GM11168 (cell line): ENCODE data around the gene SMPX.

Experiments
- in situ Hi-C: fragments of 300-500 bp; cut with MboI; formaldehyde crosslinking; loops from one replicate; pipeline ENCODE4 v1.12.0; 2022; ENCODE audit warnings: low sequenced_read_pairs; ENCODE audit not compliant: unreplicated experiment

The SMPX gene

DNA sequence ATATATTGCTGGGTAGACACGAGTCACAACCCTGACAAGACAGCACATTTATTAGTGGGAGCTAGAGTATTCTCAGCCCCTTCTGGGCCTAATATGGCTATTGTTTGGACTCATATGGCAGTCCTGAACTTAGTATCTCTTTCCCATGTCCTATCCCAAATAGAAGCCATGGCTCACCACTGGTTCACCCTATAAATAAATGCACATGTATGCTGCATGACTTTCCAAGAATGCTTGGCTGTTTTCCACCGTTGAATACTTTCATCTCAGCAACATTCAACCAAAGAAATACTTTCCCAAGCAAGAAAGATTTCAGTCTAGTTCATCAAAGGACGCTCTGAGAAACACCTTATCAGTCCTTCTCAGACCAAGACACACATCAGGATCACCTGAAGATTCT is 36.7 kb downstream of the SMPX start:
- in situ Hi-C loops, result no loop called here

- in situ Hi-C loops, result no loop called here
Observed at GRCh38 chrX:21718575-21718974, 39.3 kb downstream of the SMPX start.

GRCh38 chrX:21717802-21718201 is 40.1 kb downstream of the SMPX start:
- in situ Hi-C loops, result no loop called here

DNA sequence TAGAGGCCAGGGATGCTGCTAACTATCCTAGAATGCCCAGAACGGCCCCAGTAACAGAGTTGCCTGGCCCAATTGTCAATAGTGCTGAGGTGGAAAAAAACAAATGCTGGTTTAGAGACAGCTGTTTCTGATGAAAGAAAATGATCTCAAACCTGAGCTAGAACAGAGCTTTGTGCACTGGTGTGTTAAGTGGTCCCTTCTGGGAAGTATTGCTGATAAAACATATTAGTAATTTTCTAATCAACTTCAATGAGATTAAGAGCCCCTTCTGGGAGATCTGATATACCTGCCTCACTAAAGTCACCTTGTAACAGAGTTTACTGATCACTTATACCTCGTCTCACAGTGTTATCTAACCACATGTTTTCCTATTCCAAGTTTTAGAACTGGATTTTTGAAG is 42.1 kb downstream of the SMPX start:
- in situ Hi-C loops, result no loop called here

DNA sequence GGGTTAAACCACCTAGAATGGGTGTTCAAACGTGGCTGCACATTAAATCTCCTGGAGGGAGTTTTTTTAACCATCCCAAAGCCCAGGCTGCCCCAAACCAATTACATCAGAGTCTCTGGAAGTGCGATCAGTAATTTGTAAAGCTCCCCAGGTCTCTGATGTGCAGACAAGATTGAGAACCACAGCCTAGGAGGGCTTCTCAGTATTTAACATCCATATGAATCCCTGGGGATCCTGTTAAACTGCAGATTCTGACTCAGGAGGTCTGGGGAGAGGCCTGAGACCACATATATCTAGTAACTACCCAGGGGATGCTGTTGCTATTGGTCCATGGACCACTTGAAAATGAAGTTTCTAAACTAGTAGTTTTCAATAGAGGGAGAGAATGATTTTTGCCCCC is 42.6 kb downstream of the SMPX start:
- in situ Hi-C loops, result no loop called here

DNA sequence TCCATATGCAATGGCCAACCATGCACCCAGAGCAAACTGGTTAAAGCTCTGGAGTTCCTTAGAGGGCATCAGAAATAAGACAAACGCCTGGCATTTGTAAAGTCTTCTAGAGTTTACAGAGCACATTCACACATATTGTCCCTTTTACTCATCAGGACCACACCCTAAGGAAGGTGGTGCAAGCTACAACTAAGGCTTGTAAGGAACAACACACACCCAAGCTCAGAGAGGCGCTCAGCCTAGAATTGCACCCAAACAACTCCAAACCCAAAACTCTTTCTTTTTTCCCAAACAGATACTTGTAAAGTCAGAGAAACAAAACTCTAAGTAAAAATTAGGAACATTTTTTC is 46.1 kb downstream of the SMPX start:
- in situ Hi-C loops, result no loop called here

DNA sequence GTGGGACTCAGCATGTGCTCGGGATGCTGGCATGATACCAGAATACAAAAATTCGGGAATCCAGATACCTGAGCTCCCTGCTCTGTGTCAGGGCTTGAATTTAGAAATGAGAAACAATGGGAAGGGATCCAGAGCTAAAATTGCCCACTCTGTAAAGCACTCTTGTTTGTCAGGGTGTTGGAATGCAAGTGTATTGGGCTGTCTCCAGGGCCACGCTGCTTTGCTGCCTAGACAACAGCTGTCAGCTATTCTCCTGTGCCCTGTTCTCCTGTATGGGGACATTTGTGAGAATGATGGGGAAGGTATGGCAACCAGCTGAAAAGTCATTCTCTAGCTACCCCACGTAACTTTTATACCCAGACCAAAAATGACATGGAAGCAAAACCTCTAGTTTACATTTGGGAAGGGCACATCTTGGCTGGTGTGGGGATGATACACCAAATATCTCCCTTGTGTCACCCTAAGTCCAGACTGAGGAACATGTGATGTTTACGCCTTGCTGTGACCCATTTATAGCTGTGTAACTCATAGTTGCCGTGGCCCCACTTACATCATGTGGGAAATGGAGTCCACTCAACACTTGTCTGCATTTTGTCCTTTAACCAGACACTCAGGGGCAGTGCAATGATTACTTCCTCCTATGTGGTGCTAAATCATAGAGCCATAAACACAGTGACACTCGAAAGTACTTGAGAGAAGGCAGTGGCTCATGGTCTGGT is 46.6 kb downstream of the SMPX start:
- in situ Hi-C loops, result no loop called here

GRCh38 chrX:21708116-21708515 is 49.8 kb downstream of the SMPX start:
- in situ Hi-C loops, result no loop called here

DNA sequence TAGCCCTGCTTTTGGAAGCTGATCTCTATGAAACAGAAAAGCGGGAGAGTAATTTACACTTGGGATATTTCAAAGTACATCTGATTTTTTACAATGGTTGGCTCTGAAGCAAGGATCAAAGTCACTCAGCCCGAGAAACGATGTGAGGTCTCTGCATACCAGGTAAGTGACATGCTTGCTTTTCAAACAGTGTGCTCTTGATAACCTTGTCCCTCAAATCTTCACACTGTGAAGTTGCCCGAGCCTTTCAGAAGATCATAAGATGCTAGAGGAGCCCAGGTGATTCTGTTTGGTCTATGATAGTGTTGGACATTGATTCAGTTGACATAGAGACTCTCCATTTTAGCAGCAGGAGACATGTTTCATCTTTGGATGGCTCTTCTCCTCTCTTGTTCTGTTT is 52.7 kb downstream of the SMPX start:
- in situ Hi-C loops, result no loop called here

GRCh38 chrX:21702725-21703124 is 55.2 kb downstream of the SMPX start:
- in situ Hi-C loops, result no loop called here

GRCh38 chrX:21700967-21701366 is 56.9 kb downstream of the SMPX start:
- in situ Hi-C loops, result no loop called here

DNA sequence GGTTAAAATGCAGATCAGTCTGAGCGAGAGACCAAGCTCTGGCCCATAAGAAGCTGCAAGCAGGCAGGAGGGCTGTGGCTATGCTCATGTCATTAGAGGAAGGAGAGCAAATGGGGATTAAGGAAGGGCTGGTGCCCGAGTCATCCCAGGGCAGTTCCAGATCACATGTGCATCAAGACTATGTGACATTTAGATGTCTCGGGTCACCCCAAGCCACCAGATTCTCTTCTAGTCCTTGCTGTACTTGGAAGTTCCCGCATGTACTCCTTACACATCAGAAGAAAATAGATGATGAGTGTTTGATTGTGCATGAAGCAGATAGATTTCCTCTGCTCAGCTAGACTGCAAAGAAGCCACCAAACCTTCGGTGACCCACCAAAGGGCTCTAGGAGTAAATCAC is 57.6 kb downstream of the SMPX start:
- in situ Hi-C loops, result no loop called here

DNA sequence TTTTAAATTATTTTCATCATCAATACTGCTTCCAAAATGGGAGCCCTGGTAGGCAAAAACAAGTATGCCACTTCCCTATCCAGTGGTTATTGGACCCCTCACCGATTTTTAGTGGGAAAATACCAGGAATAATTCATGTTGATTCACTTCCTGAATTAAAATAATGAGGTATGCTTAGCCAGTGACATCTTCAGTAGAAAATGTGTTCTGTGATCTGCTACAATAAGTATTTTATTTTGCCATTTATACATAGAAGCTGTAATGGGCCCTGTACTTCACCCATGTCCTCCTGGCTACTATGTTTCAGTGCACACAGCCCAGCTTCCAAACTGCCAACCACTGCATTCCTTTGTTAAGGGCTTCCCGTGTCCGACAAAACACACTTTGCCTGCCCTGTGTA is 58.8 kb downstream of the SMPX start:
- in situ Hi-C loops, result no loop called here

DNA sequence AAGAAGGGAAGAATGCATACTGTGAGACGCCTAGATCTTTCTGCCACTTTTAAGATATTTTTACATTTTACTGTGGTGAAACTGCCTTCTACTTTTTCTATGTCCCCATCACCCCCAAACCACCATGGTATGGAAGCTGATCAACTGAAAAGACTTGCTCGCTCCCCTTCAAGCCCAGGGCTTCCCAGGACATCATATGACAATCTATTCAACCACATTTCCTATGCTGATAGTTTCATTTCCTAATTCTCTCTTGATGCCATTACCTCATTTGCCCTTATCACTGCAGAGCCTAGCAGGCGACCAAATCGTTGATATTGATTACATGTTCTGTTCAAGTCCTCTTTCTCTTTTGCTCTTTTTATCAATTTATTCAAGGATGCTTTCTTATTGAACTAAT is 59.6 kb downstream of the SMPX start:
- in situ Hi-C loops, result no loop called here

DNA sequence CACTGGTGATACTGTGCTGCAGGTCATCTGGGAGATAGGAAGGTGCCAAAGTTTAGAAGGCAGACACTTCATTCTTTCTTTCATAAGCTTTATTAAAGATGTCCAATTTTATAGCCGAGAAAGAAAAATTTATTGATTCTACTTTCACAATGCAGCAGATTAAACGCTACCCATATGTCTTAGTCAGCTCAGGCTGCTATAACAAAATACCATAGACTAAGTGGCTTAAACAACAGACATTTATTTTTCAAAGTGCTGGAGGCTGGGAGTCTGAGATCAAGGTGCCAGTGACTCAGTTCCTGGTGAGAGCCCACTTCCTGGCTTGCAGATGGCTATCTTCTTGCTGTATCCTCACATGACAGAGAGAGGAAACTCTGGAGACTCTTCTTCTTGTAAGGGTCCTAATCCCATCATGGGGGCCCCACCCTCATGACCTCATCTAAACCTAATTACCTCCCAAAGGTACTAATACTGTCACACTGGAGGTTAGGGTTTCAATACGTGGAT is 66.4 kb downstream of the SMPX start:
- in situ Hi-C loops, result no loop called here

- in situ Hi-C loops, result no loop called here
Observed at GRCh38 chrX:21683941-21684340, 74.0 kb downstream of the SMPX start.

DNA sequence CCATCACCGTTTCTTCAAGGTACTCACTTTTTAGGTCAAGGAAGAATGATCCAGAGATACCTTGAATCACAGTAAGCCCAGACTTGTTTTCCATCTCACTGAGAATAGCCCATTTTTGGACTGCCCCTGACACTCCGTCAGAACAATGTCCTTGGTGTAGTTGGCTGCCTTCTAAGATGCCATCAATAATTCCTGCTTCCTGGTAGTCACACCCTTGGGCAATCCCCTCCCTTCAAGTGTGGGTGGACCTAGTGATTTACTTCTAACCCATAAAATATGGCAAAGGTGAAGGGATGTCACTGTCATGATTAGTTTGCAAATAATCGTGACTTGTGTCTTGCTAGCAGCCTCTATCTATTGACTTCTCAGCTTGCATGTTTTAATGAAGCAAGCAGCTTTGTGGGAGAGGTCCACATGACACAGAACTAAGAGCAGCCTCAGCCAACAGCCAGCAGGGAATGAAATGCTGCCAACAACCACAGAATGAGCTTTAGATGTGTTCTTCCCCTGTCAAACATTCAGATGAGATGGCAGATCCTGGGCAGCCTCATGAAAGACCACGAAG is 79.8 kb downstream of the SMPX start:
- in situ Hi-C loops, result no loop called here

- in situ Hi-C loops, result no loop called here
Observed at GRCh38 chrX:21675931-21676330, 82.0 kb downstream of the SMPX start.

GRCh38 chrX:21674430-21675186 is 83.3 kb downstream of the SMPX start:
- in situ Hi-C loops, result no loop called here

GRCh38 chrX:21666679-21667078 is 91.2 kb downstream of the SMPX start:
- in situ Hi-C loops, result no loop called here

DNA sequence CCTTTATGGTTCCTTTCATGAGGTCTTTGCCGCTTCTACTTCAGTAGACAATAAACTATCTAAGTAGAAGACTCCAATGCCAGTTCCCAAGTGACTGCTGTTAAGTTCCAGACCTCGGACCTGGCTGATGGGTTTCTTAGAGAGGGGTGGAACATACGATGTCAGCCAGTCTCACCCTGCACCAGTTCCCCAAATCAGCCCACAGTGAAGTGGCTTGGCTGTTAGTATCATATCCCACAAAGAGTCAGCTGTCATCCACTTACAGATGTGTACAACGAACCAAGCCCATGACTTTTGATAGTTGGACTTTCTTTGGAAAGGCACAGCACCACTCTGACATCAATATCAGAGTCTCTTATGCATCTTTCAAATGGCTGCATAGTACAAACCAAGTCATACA is 91.7 kb downstream of the SMPX start:
- in situ Hi-C loops, result no loop called here

DNA sequence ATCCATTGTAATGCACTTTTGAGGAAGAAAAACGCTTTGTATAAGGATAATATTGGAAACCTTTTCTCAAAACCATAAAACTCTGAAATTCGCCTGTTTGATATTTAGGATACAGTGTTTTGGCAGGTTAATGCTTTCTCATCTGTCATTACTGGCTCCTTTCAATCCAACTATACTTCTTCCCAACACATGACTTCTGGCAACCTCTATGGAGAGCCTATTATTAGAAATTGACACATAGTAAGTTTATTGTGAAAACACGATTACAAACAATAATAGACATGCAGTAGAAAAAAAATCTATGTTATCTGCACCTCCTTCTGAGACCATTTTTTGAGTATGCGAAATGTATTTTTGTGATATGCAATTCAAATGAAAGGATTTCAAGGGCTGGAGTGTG is 95.2 kb downstream of the SMPX start:
- in situ Hi-C loops, result no loop called here
